Esophagus muscularis mucosa (tissue), 4 donors: ENCODE measurements around the gene ODF2. TPM values are rescaled to one million over a fixed set of nuclear protein-coding genes. Genes with fewer than 3 reads are reported as not detected.

Experiments used
- DNase-seq: peaks from one replicate; pipeline ENCODE4 v3.0.0-alpha.2; 2017; ENCODE audit errors: extremely low spot score
- H3K27ac ChIP-seq, 4 donors: fragments of 200-600 bp; sonication (generic); replicated peaks in 1 of 4; 1 replicate in 3 of 4; 2 replicates in 1 of 4; pipeline ENCODE4 v1.5.1; 2016 to 2019; ENCODE audit warnings: mild to moderate bottlenecking in 1 of 4
- H3K27me3 ChIP-seq, 4 donors: fragments of 200-600 bp; sonication (generic); one replicate each; pipeline versions ENCODE4 v1.5.1 to v1.6.0; 2016 to 2019
- H3K36me3 ChIP-seq, 4 donors: fragments of 200-600 bp; sonication (generic); one replicate each; pipeline ENCODE4 v1.5.1; 2016 to 2019
- H3K4me1 ChIP-seq, 4 donors: fragments of 200-600 bp; sonication (generic); one replicate each; pipeline ENCODE4 v1.5.1; 2016 to 2019
- H3K4me3 ChIP-seq, 4 donors: fragments of 200-600 bp; sonication (generic); 1 replicate in 2 of 4; 2 replicates in 2 of 4; pipeline ENCODE4 v1.5.1; 2016 to 2019; ENCODE audit warnings: mild to moderate bottlenecking in 4 of 4, moderate library complexity in 1 of 4
- H3K9me3 ChIP-seq, 4 donors: fragments of 200-600 bp; sonication (generic); 1 replicate in 3 of 4; 2 replicates in 1 of 4; pipeline ENCODE4 v1.5.1; 2016 to 2019
- CTCF ChIP-seq, 3 experiments: fragments of 200-600 bp in 2 of 3; fragments of 450-650 bp in 1 of 3; sonication (generic) in 2 of 3; IDR thresholded peaks; one replicate each; pipeline ENCODE4 v1.5.1; 2017 to 2019; ENCODE audit warnings: antibody characterized with exemption in 3 of 3, mild to moderate bottlenecking in 2 of 3, moderate library complexity in 1 of 3
- EP300 ChIP-seq: sonication (generic); formaldehyde crosslinking; IDR thresholded peaks from one replicate; pipeline ENCODE4 v1.6.1; 2017; ENCODE audit warnings: antibody characterized with exemption
- POLR2A ChIP-seq: fragments of 450-650 bp; IDR thresholded peaks from one replicate; pipeline ENCODE4 v1.6.1; 2017; ENCODE audit warnings: antibody characterized with exemption, moderate library complexity, mild to moderate bottlenecking, low read depth
- POLR2AphosphoS5 ChIP-seq, 2 donors: sonication (generic); formaldehyde crosslinking; IDR thresholded peaks; one replicate each; pipeline ENCODE4 v1.6.1; 2017; ENCODE audit warnings: antibody characterized with exemption in 2 of 2
- WGBS: methylation state at CpG from one replicate; pipeline ENCODE4 v1.1.5; 2018; 5-methylcytosine and 5-hydroxymethylcytosine counted together
- intact Hi-C: fragments of 100-400 bp; cut with DNase I; formaldehyde crosslinking; loops from one replicate; pipeline ENCODE4 v1.15.1; 2023
- total RNA-seq, 4 donors: library from RNA; depleted of rRNA; stranded (reverse); fragments of >200 nt; gene quantifications; one replicate each; pipeline versions ENCODE4 v1.1.0 to v1.2.1, GENCODE V29; 2016

Gene ODF2
- total RNA-seq, 4 donors from 2014 or later: 18.1 to 34.3 (median 23.0) TPM

GRCh38 chr9:128521956-128522355, 66.2 kb downstream of the ODF2 start:
- Histone ChIP-seq H3K27ac (no peak overlapping the region), H3K27me3 (no peaks in the 10 kb centered on the region), H3K4me1 (peaks cover 7 to 14% (median 11%) of the 10 kb centered on the region in 4 donors), H3K36me3 (peaks cover 29 to 93% (median 77%) of the 10 kb centered on the region in 4 donors), H3K9me3 (no peaks in the 10 kb centered on the region), H3K4me3 (no peak overlapping the region)
- TF ChIP-seq EP300 (no peak), POLR2AphosphoS5 (IDR thresholded peaks at IDR 0.05) (no peak), POLR2A (no peak), CTCF (IDR thresholded peaks at IDR 0.05) (no peak)
- DNase-seq: no peak
- 75% methylated on average over 6 of the region's 6 CpGs for WGBS
- intact Hi-C loops: no loop called here

DNA sequence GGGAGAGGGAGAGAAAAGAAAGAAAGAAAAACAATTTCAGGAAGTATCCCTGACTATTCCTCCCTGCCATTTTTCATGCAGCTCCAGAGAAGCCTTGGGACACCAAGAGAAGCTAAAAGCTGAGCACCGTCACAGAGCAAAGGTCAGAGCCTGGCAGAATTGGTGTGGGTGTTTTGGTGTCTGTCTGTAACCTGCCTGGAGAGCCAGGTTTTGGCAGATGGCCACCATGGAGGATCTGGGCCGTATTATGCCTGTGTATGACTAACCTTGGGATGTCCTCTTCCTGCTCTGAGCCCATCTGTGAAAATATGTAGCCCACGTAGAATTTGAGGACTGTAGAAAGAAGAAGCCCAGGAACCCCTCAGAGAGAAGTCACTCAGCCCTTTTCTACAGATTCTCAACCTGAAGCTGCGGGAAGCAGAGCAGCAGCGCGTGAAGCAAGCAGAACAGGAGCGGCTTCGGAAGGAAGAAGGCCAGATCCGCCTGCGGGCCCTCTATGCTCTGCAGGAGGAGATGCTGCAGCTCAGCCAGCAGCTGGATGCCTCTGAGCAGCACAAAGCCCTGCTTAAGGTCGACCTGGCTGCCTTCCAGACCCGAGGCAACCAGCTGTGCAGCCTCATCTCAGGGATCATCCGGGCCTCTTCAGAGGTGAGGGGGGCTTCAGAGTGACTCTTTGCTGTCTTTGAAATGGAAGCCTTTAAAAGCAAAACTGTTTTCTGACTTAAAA, 67.6 kb downstream of the ODF2 start:
- Histone ChIP-seq H3K27ac (peak overlapping the region; percentile 9 to 38 (median 27)), H3K4me3 (no peak overlapping the region), H3K4me1 (peaks cover 7 to 14% (median 11%) of the 10 kb centered on the region in 4 donors), H3K36me3 (peaks cover 37 to 93% (median 77%) of the 10 kb centered on the region in 4 donors), H3K9me3 (no peaks in the 10 kb centered on the region), H3K27me3 (no peaks in the 10 kb centered on the region)
- DNase-seq: no peak
- WGBS: 40% methylated on average over 11 of the region's 13 CpGs
- intact Hi-C loops: no loop called here
- no peak for TF ChIP-seq EP300
- no peak for TF ChIP-seq POLR2AphosphoS5 (IDR thresholded peaks at IDR 0.05)
- TF ChIP-seq CTCF (IDR thresholded peaks at IDR 0.05): no peak
- no peak for TF ChIP-seq POLR2A

GRCh38 chr9:128526720-128527119, 70.9 kb downstream of the ODF2 start:
- intact Hi-C loops: no loop called here
- Histone ChIP-seq H3K4me1 (peaks cover 7 to 14% (median 11%) of the 10 kb centered on the region in 4 donors), H3K36me3 (peaks cover 61 to 98% (median 89%) of the 10 kb centered on the region in 4 donors), H3K27ac (no peak overlapping the region), H3K4me3 (no peak overlapping the region), H3K9me3 (no peaks in the 10 kb centered on the region), H3K27me3 (no peaks in the 10 kb centered on the region)
- 88% methylated on average over 2 of the region's 2 CpGs for WGBS
- DNase-seq: no peak
- TF ChIP-seq POLR2A: no peak
- TF ChIP-seq CTCF (IDR thresholded peaks at IDR 0.05): no peak
- no peak for TF ChIP-seq EP300
- TF ChIP-seq POLR2AphosphoS5 (IDR thresholded peaks at IDR 0.05): no peak

DNA sequence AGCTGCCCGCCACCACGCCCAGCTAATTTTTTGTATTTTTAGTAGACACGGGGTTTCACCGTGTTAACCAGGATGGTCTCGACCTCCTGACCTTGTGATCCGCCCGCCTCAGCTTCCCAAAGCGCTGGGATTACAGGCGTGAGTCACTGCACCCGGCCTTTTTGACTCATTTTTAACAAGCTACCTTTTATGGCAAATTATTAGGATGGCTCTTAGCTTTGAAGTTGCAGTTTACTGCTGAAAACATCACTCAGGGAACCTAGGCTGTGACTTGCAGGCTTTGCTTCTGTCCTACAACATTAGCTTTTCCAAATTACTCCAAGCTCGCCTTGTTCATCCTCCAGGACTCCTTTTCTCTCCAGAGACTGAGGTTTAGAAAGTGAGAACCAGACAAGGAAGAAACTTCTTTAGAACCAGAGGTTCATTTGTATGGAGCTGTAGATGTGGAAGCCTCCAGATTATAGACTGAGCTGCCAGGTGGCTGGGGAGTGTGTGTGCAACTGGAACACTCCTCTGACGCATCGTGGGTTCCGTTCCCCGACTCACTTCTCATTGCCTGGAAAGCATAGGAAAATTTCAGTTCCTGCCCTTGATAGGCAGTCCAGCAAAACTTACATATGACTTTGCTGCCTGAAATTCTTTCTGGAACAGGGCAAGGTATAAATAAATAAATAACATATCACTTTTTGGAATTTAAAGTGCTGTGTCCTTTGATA, 72.8 kb downstream of the ODF2 start:
- H3K27me3 ChIP-seq: no peaks in the 10 kb centered on the region
- TF ChIP-seq CTCF (IDR thresholded peaks at IDR 0.05) (no peak), POLR2AphosphoS5 (IDR thresholded peaks at IDR 0.05) (no peak), POLR2A (no peak), EP300 (no peak)
- peaks cover 74 to 99% (median 90%) of the 10 kb centered on the region in 4 donors for H3K36me3 ChIP-seq
- WGBS: 90% methylated on average over 15 of the region's 15 CpGs
- peaks cover under 1 to 2% (median 2%) of the 10 kb centered on the region in 4 donors for H3K4me1 ChIP-seq
- intact Hi-C loops: no loop called here
- no peak for DNase-seq
- no peaks in the 10 kb centered on the region for H3K9me3 ChIP-seq
- H3K27ac ChIP-seq: no peak overlapping the region
- no peak overlapping the region for H3K4me3 ChIP-seq
